ENCODE results near the gene UTP25. TPM values are rescaled to one million over a fixed set of nuclear protein-coding genes. Genes with fewer than 3 reads are reported as not detected.
A peak's percentile ranks its signal among the peaks of the same experiment; 100 is the strongest.

The UTP25 gene
- total RNA-seq, 2 donors from 2014 or later: 8.5 to 12.6 TPM

DNA sequence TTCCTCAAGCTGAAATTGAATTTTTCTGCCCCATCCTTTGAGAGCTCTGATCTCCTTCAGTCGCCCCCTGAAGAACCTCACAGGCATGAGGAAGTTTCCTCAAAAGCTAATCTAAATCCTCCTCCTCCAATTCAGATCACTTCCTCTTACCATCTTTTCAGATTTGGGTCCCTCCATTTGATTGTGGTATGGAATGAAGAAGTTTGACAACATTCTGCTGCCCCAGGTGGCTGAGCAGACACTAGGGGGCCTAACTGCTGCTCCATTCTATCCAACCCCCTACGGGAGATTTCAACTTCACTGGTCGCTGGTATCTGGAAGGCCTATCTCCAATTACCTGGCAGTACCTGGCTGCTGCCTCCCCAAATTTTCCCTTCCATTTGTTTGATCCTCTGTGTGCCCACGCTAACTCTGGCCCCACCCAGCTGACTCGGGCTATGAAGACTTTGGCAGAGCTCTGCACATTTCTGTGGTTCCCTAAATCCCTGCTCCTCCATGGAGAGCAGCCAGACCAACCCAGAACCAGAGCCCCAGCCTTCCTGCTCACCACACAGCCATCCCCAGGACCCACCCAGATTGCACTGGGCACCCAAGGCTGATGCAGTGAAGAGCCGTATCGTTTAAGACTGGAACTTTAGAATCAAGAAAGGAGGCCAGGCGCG, 29.7 kb upstream of the UTP25 start:
- Mint-ChIP-seq H3K4me1 (ENCODE audit: low read depth in 2 of 2) (no peaks in the 10 kb centered on the region), H3K36me3 (peaks cover 7% of the 10 kb centered on the region), H3K4me3 (no peak overlapping the region), H3K27me3 (no peaks in the 10 kb centered on the region), H3K9me3 (no peaks in the 10 kb centered on the region), H3K27ac (no peak overlapping the region)
- DNase-seq (ENCODE audit: low spot score): no peak
- ATAC-seq: no peak

DNA sequence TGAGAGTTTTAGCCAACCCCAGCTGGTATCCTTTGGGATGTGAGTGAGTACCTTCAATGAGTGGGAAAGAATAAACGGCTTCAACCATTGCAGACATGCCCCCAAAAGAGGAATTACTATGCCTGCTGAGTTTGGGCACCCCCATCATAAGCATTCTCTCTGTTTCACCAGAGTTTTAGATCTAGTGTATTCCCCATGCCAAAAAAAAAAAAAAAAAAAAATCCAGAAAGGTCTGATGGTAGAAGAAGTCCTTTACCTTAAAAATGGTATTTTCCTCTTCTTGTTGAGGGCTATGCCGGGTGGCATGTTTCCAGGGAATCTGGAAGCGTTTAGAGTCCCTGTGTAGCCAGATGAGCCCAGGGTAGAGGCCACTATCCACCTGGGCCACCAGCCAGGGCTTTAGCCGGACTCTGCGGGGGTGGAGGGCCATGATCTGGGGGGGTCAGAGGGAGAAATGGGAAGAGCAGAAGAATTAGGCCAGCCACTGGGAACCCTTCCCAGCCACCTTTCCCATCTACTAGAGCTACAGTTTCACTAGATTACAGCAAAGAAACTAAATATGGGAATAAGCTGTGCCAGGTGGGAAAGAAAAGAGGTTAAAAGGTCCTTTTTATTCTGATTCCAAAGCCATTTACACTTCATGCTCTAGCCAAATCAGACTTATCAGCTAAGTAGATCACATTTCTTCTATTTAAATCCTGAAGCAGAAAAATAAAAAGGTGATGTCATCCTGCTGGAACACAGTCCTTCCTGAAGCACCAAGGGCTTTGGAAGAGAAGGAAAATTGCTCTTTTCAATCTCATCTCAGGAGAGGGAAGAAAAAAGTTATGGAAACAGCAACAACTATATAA, 26.6 kb upstream of the UTP25 start:
- Mint-ChIP-seq H3K4me1 (ENCODE audit: low read depth in 2 of 2) (peaks cover 5 to 17% of the 10 kb centered on the region in 2 donors), H3K36me3 (no peaks in the 10 kb centered on the region), H3K27ac (peak overlapping the region in 1 of 2 donors; percentile 18), H3K27me3 (peaks cover 0 to 7% of the 10 kb centered on the region in 2 donors), H3K9me3 (no peaks in the 10 kb centered on the region), H3K4me3 (no peak overlapping the region)
- ATAC-seq (no peak), DNase-seq (ENCODE audit: low spot score) (no peak)

DNA sequence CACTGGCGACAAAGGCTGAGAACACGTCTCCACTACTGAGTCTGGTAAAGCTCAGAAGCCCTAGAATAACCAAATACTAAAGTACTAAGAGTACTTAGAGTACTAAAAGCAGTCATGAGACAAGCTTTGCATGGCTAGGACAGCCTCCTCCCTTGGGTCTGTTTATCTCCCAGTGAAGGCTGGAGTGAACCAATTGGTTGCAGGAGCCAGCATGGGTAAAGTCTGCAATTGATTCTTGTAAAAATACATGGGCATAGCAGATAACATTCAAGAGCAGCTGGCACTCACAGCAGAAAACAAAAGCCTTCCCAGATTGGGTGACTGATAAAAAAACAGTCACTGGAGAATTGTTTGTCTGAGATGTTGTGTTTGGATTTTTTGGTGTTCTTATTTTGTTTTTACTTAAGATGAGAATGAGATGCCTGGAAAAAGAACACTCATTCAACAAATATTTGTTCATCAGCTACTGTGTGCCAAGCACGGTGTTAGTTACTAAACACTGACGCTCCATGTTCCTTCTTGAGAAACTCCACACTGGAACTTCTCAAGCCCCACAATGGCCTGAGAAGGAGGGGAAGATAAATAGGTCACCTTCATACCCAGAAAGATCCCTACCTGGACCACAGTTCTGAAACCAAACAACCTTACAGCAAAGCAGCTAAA, 25.5 kb upstream of the UTP25 start:
- DNase-seq (ENCODE audit: low spot score) (no peak), ATAC-seq (no peak)
- H3K36me3 Mint-ChIP-seq: no peaks in the 10 kb centered on the region
- peaks cover 7 to 19% of the 10 kb centered on the region in 2 donors for H3K4me1 Mint-ChIP-seq (ENCODE audit: low read depth in 2 of 2)
- no peak overlapping the region for H3K4me3 Mint-ChIP-seq
- no peaks in the 10 kb centered on the region for H3K9me3 Mint-ChIP-seq
- no peak overlapping the region for H3K27ac Mint-ChIP-seq
- peaks cover 0 to 7% of the 10 kb centered on the region in 2 donors for H3K27me3 Mint-ChIP-seq

DNA sequence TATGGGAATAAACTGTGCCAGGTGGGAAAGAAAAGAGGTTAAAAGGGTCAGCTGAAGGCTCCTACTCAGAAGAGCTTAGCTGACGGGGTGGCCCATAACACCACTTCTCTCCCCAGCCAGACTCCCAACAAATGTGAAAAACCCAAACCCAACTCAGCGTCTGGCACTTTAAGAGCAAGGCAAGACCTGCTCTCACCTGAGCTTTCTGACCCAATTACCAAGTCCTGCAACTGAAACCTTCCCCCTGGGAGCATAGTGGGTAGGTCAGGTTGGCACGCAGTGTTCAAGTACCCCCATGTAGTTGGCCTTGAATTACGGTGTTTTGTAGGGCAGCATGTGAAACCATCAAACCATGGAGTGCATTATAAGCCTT, 25.0 kb upstream of the UTP25 start:
- H3K27ac Mint-ChIP-seq: no peak overlapping the region
- peaks cover 0 to 7% of the 10 kb centered on the region in 2 donors for H3K27me3 Mint-ChIP-seq
- DNase-seq (ENCODE audit: low spot score): no peak
- no peaks in the 10 kb centered on the region for H3K9me3 Mint-ChIP-seq
- no peak for ATAC-seq
- H3K4me3 Mint-ChIP-seq: no peak overlapping the region
- no peaks in the 10 kb centered on the region for H3K36me3 Mint-ChIP-seq
- H3K4me1 Mint-ChIP-seq (ENCODE audit: low read depth in 2 of 2): peaks cover 7 to 19% of the 10 kb centered on the region in 2 donors

DNA sequence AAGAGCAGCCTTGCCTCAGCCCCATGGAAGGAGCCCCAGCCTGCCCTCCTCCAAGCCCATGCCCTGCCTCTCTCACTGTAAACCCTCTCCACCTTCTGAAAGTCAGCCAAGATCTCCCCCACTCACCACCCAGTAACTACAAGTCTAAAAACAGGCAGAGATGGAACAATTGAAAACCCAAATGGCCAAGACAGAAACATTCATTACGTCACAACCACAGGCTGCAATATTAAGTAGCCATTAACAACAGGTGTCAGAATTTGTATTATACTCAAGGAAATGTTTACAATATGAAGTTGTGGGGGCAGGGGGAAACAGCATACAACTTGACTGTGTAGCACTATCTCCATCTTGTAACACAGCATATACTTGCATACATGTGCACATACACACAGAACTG, 24.2 kb upstream of the UTP25 start:
- no peaks in the 10 kb centered on the region for H3K9me3 Mint-ChIP-seq
- peaks cover 0 to 7% of the 10 kb centered on the region in 2 donors for H3K27me3 Mint-ChIP-seq
- peaks cover 7 to 19% of the 10 kb centered on the region in 2 donors for H3K4me1 Mint-ChIP-seq (ENCODE audit: low read depth in 2 of 2)
- no peak overlapping the region for H3K4me3 Mint-ChIP-seq
- ATAC-seq (no peak), DNase-seq (ENCODE audit: low spot score) (no peak)
- no peaks in the 10 kb centered on the region for H3K36me3 Mint-ChIP-seq
- no peak overlapping the region for H3K27ac Mint-ChIP-seq

DNA sequence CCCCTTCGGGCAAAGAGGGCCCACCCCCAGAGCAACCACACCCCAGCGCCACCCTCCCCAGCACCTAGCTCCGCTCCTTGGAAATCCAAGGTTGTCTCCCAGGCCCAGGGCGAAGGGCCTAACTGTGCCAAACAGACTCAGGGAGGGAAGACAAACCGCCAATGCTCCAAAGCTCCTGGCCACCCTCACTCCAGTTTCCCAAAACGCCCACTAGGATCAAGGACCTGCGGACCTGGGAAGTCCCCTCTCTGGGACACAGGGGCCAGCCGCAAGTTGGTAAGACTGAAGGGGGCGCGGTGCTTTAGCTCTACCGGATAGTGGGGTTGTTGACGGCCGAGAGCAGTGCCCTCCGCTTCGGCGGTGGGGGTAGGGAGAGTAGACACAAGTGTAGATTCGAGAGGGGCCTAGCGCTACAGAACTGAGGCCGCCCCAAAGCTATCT, 22.4 kb upstream of the UTP25 start:
- Mint-ChIP-seq H3K9me3 (no peaks in the 10 kb centered on the region), H3K27ac (peak overlapping the region in 1 of 2 donors; percentile 93), H3K36me3 (no peaks in the 10 kb centered on the region), H3K4me1 (ENCODE audit: low read depth in 2 of 2) (peaks cover 7 to 19% of the 10 kb centered on the region in 2 donors), H3K27me3 (peaks cover 0 to 7% of the 10 kb centered on the region in 2 donors), H3K4me3 (peak overlapping the region; percentile 83)
- DNase-seq (ENCODE audit: low spot score): no peak
- no peak for ATAC-seq

DNA sequence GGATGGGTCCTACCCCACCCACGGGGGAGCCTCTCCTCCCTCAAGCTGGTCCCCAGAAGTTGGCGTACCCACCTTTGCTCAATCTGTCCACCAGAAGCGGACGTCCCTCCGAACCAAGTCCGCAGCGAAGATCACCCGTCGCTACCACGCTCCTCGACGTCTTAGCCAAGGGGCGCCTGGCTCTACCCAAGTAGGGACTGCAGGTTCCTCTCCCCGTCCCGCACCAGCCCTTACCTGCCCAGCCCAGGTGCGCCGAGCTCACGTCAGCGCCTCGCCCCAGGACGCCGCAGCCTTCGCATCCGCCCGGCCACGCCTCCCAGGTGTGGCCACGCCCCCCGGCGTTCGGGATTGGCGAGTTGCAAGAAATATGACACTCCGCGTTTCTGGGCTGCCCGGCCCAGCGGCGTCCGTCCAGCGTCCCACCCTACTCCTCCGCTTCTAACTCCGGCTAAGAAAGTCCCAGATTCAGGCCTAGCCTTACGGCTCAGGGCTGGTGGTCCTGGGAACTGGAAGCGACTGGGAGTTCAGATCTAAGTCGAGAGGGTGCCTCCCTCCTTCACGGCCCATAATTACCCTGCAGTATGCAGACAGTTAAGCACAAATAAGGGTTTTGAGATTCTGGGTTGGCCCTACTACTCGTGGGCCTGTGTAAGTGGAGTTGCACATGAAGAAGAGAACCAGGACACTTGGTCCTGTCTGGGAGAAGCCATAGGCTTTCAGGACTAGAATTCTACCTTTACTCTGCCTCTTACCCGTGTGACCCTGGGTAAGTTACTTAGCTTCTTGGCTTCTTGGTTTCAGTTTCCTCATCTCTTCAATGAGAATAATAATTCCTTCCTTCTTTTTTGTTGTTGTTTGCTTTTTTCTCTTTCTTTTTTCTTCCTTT, 21.7 kb upstream of the UTP25 start, which contains the start of gene IRF6:
IRF6 (minus strand) TSS at position 268 of the 886 bp plus-strand sequence. CDS start 4,729 bp downstream, outside the sequence.
- peaks cover 7 to 19% of the 10 kb centered on the region in 2 donors for H3K4me1 Mint-ChIP-seq (ENCODE audit: low read depth in 2 of 2)
- H3K36me3 Mint-ChIP-seq: no peaks in the 10 kb centered on the region
- H3K27me3 Mint-ChIP-seq: peaks cover 0 to 7% of the 10 kb centered on the region in 2 donors
- DNase-seq (ENCODE audit: low spot score) (peak; percentile 91), ATAC-seq (peak; percentile 96 to 98)
- H3K4me3 Mint-ChIP-seq: peak within 1 kb of the TSS; percentile 83
- H3K27ac Mint-ChIP-seq: peak within 1 kb of the TSS; percentile 62 to 93
- H3K9me3 Mint-ChIP-seq: no peaks in the 10 kb centered on the region

DNA sequence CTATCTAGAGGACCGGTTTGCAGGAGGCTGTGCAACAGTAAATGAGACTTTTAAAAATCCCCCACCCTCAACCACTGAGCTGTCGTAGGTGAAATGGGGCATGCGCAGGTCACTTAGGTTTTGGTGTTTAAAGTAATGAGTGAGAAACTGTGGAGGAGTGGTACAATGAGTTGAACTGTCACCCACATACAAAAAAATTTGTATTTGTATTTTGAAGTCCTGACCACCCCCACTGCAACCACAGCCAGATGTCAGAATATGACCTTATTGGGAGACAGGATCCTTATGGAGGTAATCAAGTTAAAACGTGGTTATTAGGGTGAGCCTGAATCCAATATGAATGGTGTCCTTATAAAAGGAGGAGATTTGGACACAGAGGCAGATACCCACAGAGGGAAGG, 20.3 kb upstream of the UTP25 start:
- Mint-ChIP-seq H3K27ac (no peak overlapping the region), H3K36me3 (no peaks in the 10 kb centered on the region), H3K4me1 (ENCODE audit: low read depth in 2 of 2) (peaks cover 7 to 19% of the 10 kb centered on the region in 2 donors), H3K9me3 (no peaks in the 10 kb centered on the region), H3K4me3 (no peak overlapping the region), H3K27me3 (peaks cover 0 to 7% of the 10 kb centered on the region in 2 donors)
- DNase-seq (ENCODE audit: low spot score): no peak
- ATAC-seq: no peak

DNA sequence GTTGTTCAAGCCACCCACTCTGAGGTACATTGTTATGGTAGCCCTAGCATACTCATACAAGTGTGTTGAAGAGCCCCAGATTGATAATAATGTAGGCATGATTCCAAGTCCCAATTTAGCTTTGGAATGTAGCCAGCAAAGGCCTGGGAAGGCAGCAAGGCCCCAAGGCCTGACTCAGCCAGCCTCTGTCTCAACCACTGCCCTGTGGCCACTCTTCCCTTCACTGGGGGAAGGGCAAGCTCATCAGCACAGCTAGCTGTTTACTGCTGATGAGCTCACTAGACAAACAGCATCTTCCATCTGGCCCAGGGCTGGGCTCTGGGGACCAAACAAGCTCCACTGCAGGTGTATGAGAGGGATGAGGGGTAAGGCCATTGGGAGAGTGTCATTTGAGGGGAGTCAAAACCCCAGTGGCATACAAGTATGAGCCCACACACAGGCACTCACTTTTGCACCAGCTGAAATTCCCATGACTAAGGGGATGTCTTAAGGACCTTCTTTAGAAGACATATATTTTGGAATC, 19.7 kb upstream of the UTP25 start:
- H3K27me3 Mint-ChIP-seq: peaks cover 0 to 7% of the 10 kb centered on the region in 2 donors
- ATAC-seq (no peak), DNase-seq (ENCODE audit: low spot score) (no peak)
- no peak overlapping the region for H3K4me3 Mint-ChIP-seq
- peaks cover 7 to 19% of the 10 kb centered on the region in 2 donors for H3K4me1 Mint-ChIP-seq (ENCODE audit: low read depth in 2 of 2)
- no peaks in the 10 kb centered on the region for H3K9me3 Mint-ChIP-seq
- no peaks in the 10 kb centered on the region for H3K36me3 Mint-ChIP-seq
- H3K27ac Mint-ChIP-seq: no peak overlapping the region

DNA sequence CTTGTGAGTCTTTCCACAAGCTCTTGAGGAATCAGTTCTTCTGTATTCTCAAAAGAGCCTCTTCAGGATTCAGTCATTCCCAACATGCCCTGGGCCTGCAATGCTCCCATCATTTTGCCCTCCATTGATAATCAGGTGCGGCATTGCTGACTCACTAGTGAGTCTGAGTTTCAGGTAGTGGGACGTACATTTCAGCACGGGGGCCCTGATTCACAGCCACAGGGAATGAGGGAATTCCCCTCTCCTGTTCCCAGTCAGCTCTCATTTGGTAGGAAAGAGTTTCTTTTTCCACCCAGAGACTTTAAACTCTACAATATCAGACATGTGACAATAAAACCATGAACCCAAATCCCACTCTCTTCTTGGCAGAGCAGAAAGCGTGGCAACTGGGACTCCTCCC, 18.2 kb upstream of the UTP25 start:
- peaks cover 7 to 13% of the 10 kb centered on the region in 2 donors for H3K4me1 Mint-ChIP-seq (ENCODE audit: low read depth in 2 of 2)
- H3K27ac Mint-ChIP-seq: no peak overlapping the region
- no peaks in the 10 kb centered on the region for H3K9me3 Mint-ChIP-seq
- H3K36me3 Mint-ChIP-seq: no peaks in the 10 kb centered on the region
- H3K27me3 Mint-ChIP-seq: peaks cover 0 to 2% of the 10 kb centered on the region in 2 donors
- ATAC-seq (no peak), DNase-seq (ENCODE audit: low spot score) (no peak)
- no peak overlapping the region for H3K4me3 Mint-ChIP-seq

DNA sequence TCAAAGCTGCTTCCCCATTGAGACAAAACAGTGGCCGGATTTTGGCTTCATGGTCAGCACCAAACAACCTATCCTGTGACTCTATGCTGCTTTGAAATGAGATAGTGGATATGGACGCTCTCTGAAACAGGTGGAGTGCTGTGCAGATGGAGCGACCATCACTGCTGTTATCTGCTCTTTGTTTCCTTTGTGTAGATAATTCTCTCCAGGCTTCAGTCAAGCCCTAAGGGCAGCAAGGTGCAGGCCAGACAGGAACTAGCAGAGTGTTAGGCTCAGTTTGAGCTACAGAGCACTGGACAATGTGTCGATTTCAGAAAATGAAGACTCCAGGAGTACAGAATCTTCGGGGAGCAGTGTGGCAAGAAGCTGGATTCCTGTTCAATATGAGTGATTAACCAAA, 17.0 kb upstream of the UTP25 start:
- H3K27ac Mint-ChIP-seq: no peak overlapping the region
- no peaks in the 10 kb centered on the region for H3K36me3 Mint-ChIP-seq
- DNase-seq (ENCODE audit: low spot score) (no peak), ATAC-seq (no peak)
- H3K9me3 Mint-ChIP-seq: no peaks in the 10 kb centered on the region
- peaks cover 6 to 7% of the 10 kb centered on the region in 2 donors for H3K4me1 Mint-ChIP-seq (ENCODE audit: low read depth in 2 of 2)
- H3K27me3 Mint-ChIP-seq: no peaks in the 10 kb centered on the region
- no peak overlapping the region for H3K4me3 Mint-ChIP-seq

DNA sequence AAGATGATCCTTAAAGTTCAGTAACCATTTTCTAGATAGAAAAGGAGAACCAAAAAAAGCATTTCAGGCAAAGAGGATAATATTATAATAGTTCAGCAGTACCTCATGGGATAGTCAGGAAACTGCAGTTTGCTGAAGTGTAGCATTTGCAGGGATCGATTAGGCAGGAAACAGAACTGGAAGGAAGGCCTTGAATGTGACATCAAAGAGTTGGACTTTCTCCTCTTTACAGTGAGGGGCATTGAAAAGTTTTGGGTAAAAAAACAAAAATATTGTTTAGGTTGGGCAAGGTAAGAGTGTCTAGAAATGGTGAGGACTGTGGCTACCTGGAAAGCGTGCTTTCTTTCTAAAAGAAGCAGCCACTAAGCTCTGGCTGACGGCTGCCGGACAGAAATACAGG, 13.9 kb upstream of the UTP25 start:
- H3K36me3 Mint-ChIP-seq: no peaks in the 10 kb centered on the region
- H3K27ac Mint-ChIP-seq: no peak overlapping the region
- no peak for DNase-seq (ENCODE audit: low spot score)
- no peaks in the 10 kb centered on the region for H3K4me1 Mint-ChIP-seq (ENCODE audit: low read depth in 2 of 2)
- no peak overlapping the region for H3K4me3 Mint-ChIP-seq
- peaks cover 6 to 7% of the 10 kb centered on the region in 2 donors for H3K27me3 Mint-ChIP-seq
- no peak for ATAC-seq
- H3K9me3 Mint-ChIP-seq: no peaks in the 10 kb centered on the region

DNA sequence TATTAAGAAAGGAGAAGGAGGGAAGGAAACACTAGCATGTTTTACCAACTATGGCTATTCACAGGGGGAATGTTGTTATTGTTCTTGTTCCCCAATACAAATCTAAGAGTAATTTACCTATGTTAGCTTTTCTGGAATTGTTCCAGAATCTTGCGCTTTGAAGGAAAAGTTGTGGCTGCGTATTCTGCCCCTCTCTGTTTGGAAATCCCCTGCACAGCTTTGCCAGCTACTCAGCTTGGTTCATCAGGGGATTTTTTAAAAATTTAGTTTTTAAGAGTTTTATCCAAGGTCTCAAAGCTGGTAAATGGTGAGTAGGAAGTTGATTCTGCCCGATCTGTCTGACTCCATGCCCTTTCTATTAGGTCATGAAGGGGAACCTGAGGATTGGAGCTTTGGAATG, 12.3 kb upstream of the UTP25 start:
- H3K9me3 Mint-ChIP-seq: no peaks in the 10 kb centered on the region
- ATAC-seq: no peak
- no peak overlapping the region for H3K27ac Mint-ChIP-seq
- H3K27me3 Mint-ChIP-seq: peaks cover 9% of the 10 kb centered on the region in 2 donors
- no peak overlapping the region for H3K4me3 Mint-ChIP-seq
- no peaks in the 10 kb centered on the region for H3K4me1 Mint-ChIP-seq (ENCODE audit: low read depth in 2 of 2)
- no peak for DNase-seq (ENCODE audit: low spot score)
- no peaks in the 10 kb centered on the region for H3K36me3 Mint-ChIP-seq

Data from natural killer cell treated with Interleukin-12 subunit alpha and Interleukin-12 subunit beta and Interleukin-15 and Interleukin-18, amount 100 ng/mL, for 72 hours (primary cell).